ENCODE data around the gene ZNF189.

ZNF189 gene

DNA sequence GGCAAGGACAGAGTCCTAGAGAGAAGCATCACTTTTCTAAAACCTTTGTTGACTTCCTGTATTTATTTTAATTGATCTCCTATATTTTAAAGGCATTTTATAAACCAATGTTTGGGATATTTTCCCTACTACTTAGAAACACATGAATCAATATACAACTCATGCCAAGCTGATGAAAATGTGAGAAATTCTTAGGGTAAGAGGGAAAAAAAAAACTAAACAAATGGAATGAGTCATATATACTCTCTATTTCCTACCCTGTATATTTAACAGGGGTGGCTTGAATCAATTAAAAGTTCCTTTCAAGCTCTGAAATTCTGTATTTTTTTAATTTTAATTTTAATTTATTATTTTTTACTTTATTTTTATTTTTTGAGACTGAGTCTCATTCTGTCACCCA, 33.5 kb upstream of the ZNF189 start:
- Histone ChIP-seq H3K9me3 (ENCODE audit: insufficient read depth, low read depth, low read length) (no peaks in the 10 kb centered on the region), H2AFZ (ENCODE audit: low read length) (no peak overlapping the region), H3K9ac (ENCODE audit: low read depth, low read length, poor library complexity, severe bottlenecking) (no peak overlapping the region), H3K4me2 (ENCODE audit: low read depth, low read length, poor library complexity, severe bottlenecking) (no peak overlapping the region), H3K27me3 (ENCODE audit: insufficient read depth, low read length, poor library complexity, severe bottlenecking) (no peaks in the 10 kb centered on the region), H3K79me2 (ENCODE audit: insufficient read depth, low read length) (no peaks in the 10 kb centered on the region), H3K4me1 (ENCODE audit: insufficient read depth, low read length, poor library complexity, severe bottlenecking) (no peaks in the 10 kb centered on the region), H3K9me2 (replicated peaks; ENCODE audit: low read depth, low read length) (no peaks in the 10 kb centered on the region), H3K4me3 (ENCODE audit: low read length, poor library complexity, severe bottlenecking) (no peak overlapping the region), H4K20me1 (ENCODE audit: insufficient read depth, low read length, poor library complexity, severe bottlenecking) (no peaks in the 10 kb centered on the region), H3K36me3 (ENCODE audit: insufficient read depth, low read length) (no peaks in the 10 kb centered on the region), H3F3A (ENCODE audit: low read depth) (no peaks in the 10 kb centered on the region)
- TF ChIP-seq EZH2phosphoT487 (IDR thresholded peaks at IDR 0.05; ENCODE audit: borderline replicate concordance) = no peak
- TF ChIP-seq, protein P1, sequence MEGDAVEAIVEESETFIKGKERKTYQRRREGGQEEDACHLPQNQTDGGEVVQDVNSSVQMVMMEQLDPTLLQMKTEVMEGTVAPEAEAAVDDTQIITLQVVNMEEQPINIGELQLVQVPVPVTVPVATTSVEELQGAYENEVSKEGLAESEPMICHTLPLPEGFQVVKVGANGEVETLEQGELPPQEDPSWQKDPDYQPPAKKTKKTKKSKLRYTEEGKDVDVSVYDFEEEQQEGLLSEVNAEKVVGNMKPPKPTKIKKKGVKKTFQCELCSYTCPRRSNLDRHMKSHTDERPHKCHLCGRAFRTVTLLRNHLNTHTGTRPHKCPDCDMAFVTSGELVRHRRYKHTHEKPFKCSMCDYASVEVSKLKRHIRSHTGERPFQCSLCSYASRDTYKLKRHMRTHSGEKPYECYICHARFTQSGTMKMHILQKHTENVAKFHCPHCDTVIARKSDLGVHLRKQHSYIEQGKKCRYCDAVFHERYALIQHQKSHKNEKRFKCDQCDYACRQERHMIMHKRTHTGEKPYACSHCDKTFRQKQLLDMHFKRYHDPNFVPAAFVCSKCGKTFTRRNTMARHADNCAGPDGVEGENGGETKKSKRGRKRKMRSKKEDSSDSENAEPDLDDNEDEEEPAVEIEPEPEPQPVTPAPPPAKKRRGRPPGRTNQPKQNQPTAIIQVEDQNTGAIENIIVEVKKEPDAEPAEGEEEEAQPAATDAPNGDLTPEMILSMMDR (conservative IDR thresholded peaks at IDR 0.05; ENCODE audit: low read length) = no peak

DNA sequence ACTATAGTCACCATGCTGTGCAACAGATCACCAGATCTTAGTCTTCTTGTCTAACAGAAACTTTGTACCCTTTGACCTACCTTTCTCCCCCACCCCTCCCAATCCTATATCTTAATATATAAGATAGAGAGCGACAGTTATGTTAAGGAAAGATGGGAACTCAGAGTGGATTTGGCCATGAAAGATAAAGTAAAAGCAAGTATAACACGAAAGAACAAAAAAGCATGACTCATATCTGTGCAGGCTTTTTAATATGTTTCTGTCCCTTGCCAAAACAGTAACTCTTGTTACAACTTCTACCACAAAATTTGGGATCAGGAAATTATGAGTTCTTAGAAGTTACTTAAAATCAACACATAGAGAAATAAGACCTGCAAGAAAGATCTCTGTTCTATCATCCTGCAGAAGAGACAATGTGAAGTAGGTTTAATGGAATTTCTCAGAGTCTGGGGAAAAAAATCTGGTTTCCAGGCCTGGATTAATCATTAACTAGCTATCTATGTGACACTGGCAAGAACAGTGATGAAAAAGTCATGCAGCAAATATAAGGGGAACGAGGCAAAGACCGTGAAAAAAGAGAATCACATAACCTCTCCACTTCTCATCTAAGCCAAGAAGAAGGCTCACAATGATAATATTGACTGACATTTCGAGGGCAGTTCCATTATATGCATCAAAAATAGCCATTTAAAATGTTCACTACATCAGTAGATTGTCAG, 32.5 kb upstream of the ZNF189 start:
- H3K9me2 ChIP-seq (replicated peaks; ENCODE audit: low read depth, low read length) = no peaks in the 10 kb centered on the region
- no peak overlapping the region for H3K4me3 ChIP-seq (ENCODE audit: low read length, poor library complexity, severe bottlenecking)
- no peak overlapping the region for H3K9ac ChIP-seq (ENCODE audit: low read depth, low read length, poor library complexity, severe bottlenecking)
- no peaks in the 10 kb centered on the region for H3K4me1 ChIP-seq (ENCODE audit: insufficient read depth, low read length, poor library complexity, severe bottlenecking)
- H3K4me2 ChIP-seq (ENCODE audit: low read depth, low read length, poor library complexity, severe bottlenecking) = no peak overlapping the region
- H3K36me3 ChIP-seq (ENCODE audit: insufficient read depth, low read length) = no peaks in the 10 kb centered on the region
- no peaks in the 10 kb centered on the region for H3K79me2 ChIP-seq (ENCODE audit: insufficient read depth, low read length)
- peaks cover 4% of the 10 kb centered on the region for H3K27me3 ChIP-seq (ENCODE audit: insufficient read depth, low read length, poor library complexity, severe bottlenecking)
- TF ChIP-seq EZH2phosphoT487 (IDR thresholded peaks at IDR 0.05; ENCODE audit: borderline replicate concordance) = no peak
- TF ChIP-seq, protein P1 (conservative IDR thresholded peaks at IDR 0.05; ENCODE audit: low read length) = no peak
- H4K20me1 ChIP-seq (ENCODE audit: insufficient read depth, low read length, poor library complexity, severe bottlenecking) = no peaks in the 10 kb centered on the region
- H2AFZ ChIP-seq (ENCODE audit: low read length) = no peak overlapping the region
- no peaks in the 10 kb centered on the region for H3F3A ChIP-seq (ENCODE audit: low read depth)
- no peaks in the 10 kb centered on the region for H3K9me3 ChIP-seq (ENCODE audit: insufficient read depth, low read depth, low read length)

DNA sequence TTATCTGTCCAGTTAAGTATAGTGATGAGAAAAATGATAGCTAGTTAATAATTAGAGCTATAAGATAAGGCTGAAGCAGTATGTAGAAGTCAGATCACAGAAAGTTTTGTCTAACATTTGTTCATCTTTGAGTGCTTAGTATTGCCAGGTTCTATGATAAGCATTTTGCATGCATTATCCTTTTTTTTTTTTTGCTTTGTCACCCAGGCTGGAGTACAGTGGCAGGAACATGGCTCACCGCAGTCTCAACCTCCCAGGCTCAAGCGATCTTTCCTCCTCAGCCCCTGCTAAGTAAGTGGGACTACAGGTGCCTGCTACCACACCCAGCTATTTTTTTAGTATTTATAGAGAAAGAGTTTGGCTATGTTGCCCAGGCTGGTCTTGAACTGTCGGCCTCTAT, 31.3 kb upstream of the ZNF189 start:
- Histone ChIP-seq H4K20me1 (ENCODE audit: insufficient read depth, low read length, poor library complexity, severe bottlenecking) (no peaks in the 10 kb centered on the region), H3K4me2 (ENCODE audit: low read depth, low read length, poor library complexity, severe bottlenecking) (no peak overlapping the region), H3K4me3 (ENCODE audit: low read length, poor library complexity, severe bottlenecking) (no peak overlapping the region), H3F3A (ENCODE audit: low read depth) (no peaks in the 10 kb centered on the region), H2AFZ (ENCODE audit: low read length) (no peak overlapping the region), H3K4me1 (ENCODE audit: insufficient read depth, low read length, poor library complexity, severe bottlenecking) (no peaks in the 10 kb centered on the region), H3K9ac (ENCODE audit: low read depth, low read length, poor library complexity, severe bottlenecking) (no peak overlapping the region), H3K36me3 (ENCODE audit: insufficient read depth, low read length) (no peaks in the 10 kb centered on the region), H3K79me2 (ENCODE audit: insufficient read depth, low read length) (no peaks in the 10 kb centered on the region), H3K27me3 (ENCODE audit: insufficient read depth, low read length, poor library complexity, severe bottlenecking) (peaks cover 4% of the 10 kb centered on the region), H3K9me2 (replicated peaks; ENCODE audit: low read depth, low read length) (no peaks in the 10 kb centered on the region), H3K9me3 (ENCODE audit: insufficient read depth, low read depth, low read length) (no peaks in the 10 kb centered on the region)
- TF ChIP-seq, protein P1 (conservative IDR thresholded peaks at IDR 0.05; ENCODE audit: low read length) = no peak
- TF ChIP-seq EZH2phosphoT487 (IDR thresholded peaks at IDR 0.05; ENCODE audit: borderline replicate concordance) = no peak

Measured in Loucy (cell line).